ENCODE results near the gene EIPR1.
"Not testable (repeated sequence)": the region's sequence is repeated elsewhere in the genome, so short reads cannot be mapped to it uniquely, and the experiment has no call there.

The EIPR1 gene

DNA sequence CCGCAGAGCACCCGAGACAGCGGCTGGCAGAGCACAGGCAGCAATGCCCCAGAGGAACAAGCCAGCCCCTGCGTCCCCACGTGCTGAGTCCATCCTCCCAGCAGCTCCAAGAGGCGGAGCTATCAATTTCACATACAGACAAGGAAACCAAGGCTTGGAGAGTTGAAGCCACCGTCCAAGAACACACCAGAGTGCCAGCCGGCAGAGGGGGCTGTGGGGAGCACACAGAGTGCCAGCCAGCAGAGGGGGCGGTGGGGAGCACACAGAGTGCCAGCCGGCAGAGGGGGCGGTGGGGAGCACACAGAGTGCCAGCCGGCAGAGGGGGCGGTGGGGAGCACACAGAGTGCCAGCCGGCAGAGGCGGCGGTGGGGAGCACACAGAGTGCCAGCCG is 91.0 kb downstream of the EIPR1 start:
- DNase-seq: not testable (repeated sequence)

DNA sequence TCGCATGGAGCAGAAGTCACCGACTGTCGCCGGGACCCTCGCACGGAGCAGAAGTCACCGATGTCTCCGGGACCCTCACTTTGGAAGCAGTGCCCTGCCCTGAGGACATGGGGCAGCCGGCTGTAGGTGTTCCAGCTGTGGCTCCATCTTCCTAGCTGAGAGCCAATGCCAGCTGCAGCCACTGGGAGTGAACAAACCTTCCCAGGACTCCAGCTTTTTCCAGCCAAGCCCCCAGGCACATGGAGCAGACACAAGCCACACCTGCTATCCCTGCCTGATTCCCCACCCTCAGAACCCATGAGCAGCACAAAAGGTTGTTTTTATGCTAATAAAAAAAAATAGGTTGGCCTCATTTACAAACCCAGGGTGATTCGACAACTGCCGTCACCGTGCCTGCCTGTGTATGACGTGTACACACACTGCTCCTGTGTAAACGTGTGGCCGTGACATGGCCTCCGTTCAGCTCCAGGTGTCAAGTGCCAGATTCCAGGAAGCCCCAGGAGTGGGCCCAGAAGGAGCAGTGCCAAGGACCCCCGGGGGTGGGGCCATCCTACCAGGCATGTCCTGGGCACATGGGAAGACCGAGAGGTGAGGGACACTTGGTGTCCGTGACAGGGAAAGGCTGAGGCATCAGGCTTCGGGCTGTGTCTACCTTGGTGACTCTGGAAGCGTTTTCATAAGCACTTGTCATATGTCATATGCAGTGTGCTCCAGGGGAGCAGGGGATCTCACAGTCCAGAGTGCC is 91.5 kb downstream of the EIPR1 start:
- DNase-seq: no peak

DNA sequence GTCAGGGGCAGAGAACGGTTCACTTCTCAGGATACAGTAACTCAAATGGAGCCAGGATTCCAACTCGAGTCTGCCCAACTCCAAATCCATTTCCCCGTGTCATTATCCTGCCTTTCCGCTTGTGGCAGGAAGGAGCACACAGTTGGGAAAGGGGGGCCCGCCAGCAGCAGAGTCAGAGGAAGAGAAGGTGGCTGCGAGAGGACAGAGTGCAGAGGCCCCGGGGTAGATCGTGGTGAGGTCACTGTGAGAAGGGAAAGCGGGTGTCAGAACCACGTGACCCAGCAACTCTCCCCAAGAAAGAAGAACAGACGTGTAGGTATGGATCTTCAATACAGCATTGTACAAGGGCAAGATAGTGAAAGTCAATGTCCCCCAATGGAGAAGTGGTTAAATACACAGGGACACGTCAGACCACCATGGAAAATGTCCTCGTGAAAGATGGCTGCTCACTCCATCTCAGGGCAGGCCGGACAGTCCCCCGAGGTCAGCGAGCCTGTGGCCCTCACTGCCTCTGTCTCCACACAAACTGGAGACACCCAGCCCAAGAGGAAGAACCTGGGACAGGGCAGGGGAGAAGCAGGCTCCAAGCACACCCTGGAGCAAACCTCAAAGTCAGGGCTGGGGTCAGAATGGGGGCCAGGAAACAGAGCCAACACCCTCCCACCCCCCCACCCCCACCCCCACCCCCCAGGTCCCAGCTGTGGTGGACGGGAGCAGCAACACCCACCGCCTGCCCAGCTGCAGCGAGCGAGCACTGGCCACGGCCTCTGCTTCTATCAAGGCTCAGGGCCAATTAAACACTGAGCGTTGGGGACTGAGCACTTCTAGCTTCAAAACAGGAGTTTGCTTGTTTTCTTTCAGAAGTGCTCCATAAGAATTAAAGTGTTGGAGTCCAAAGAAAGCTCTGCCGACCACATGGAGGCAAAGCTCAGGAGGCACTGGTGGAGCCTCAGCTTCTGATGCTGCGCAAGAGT is 92.7 kb downstream of the EIPR1 start:
- no peak for DNase-seq

DNA sequence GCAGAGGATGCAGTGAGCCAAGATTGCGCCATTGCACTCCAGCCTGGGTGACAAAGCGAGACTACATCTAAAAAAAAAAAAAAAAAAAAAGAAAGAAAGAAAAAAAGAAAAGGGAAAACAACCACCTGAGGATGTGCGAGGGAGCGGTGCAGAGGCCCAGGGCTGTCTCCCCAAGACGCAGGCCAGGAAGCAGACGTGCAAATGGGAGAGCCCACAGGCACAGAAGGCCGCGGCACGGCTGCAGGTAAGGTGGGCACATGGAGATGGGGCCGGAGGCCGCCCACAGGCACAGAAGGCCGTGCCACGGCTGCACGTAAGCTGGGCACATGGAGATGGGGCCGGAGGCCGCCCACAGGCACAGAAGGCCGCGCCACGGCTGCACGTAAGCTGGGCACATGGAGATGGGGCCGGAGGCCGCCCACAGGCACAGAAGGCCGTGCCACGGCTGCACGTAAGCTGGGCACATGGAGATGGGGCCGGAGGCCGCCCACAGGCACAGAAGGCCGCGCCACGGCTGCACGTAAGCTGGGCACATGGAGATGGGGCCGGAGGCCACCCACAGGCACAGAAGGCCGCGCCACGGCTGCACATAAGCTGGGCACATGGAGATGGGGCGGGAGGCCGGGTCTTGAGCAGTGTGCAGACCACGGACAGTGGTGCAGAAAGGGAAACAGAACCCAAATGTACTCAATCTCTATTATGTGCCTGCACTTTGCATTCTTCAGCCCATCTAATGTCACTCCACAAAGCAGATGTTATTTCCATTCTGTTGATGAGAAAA is 93.6 kb downstream of the EIPR1 start:
- DNase-seq: not testable (repeated sequence)

DNA sequence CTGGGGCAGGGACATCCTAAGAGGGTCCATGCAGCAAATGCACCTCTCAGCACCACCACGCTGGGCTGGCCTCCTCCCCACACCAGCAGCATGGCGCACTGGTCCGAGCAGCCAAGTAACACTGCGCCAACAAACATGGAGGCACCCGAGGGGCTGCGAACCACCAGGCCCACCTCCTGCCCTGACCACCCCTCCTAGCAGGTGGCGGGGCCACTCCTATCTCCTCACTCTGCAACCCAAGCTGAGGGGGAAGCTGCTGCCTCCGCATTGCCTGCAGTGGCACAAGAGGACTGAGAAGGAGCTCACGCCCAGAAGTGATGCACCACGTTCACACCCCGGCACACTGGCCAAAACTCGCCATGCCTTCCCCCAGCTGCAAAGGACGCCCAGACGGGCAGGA is 94.4 kb downstream of the EIPR1 start:
- DNase-seq: no peak

DNA sequence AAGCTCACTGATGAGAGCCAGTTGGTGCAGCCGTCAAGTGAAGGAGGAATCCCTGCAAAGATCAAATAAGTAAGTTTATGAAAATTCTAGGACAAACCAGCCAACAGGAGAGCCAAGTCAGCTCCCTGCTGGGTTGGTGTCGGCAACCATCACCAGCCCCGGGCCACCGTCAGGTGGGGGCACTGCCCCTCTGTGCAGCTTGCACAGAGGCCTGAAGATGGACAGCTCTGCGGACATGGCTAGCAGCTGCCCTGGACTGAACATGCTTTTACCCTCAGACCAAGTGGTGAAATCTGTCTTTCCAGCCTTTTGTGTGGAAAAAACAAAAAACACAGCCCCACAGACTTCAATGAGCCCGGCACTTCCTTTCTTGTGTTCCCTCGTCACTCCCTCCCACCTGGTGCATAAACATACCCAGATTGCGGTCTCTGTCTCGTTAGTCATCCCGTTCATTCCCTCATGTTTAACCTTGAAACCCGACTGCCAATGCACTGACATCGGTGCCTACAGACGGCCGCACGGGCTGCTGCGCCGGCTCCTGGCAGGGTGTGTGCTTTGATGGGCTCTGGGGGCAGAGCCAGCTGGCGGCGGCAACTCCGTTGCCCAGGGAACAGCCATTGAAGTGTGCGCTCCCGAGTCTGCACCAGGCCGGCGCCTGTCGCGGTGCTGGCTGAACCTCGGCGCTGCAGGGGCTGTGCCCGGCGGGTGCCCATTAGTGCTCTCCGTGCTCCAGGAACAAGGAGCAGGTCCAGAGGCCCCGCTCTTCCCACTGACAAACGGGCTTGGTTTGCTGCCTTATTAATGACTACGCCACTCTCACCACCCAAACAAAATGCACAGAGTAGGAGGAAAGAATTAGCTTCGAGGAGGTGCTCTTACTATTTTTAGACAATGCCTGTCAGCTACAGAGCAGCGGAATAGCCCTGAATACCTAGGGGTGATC is 95.3 kb downstream of the EIPR1 start:
- peak; percentile 16 for DNase-seq

DNA sequence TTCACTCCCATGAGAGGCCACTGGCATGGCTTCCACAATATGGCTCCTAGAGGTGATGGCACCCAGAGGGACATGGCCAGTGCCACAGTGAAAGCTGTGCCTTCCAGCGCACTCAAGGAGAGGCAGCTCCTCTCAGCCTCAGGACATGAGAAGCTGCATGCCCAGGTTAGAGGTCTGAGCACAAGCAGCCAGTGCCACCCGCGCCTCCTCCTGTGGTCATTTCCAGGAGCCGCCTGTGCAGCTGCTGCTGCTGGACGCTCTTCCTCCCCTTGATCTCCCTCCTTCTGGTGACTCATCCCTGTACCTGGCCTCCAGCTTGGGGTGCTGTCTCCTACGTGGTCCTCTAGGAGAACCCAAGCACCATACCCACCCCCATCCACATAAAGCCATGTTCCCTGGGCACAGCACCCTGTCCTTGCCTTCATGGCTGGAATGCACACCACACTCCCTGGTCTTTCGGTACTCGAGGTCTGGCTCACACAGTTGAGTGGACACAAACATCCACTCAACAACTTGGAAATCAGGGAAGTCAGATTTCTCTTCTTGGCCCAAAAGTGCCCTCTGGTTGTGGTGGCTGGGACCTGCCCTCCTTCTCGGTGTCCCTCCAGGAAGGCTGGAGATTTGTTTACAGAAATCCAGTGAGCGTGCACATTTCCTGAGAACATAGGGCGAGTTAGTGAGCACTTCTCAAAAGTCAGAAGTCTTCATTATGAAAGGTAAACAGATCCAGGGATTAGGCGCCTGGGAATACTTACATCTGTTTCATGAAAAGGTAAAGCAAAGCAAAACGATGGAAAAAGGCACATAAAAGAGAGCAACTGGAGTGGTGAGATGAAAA is 96.7 kb downstream of the EIPR1 start:
- no peak for DNase-seq

DNA sequence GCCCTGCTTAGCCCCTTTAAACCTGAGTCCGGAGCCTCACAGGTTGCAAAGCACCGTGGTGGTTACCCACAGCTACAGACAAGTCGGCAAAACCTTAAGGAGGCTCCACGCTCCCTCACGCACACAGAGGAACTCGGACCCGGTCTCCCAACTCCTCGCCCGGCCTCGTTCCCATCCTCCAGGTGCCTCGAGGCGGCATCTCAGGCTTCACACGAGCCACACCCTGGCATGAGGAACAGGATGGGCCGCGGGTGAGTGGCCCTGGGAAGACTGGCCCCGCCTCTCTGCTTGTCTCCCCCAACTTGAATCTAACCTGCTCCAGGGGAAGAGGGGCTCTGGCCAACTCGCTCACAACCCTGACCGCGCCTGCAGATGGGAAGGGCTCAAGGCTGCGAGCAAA is 97.4 kb downstream of the EIPR1 start:
- no peak for DNase-seq

DNA sequence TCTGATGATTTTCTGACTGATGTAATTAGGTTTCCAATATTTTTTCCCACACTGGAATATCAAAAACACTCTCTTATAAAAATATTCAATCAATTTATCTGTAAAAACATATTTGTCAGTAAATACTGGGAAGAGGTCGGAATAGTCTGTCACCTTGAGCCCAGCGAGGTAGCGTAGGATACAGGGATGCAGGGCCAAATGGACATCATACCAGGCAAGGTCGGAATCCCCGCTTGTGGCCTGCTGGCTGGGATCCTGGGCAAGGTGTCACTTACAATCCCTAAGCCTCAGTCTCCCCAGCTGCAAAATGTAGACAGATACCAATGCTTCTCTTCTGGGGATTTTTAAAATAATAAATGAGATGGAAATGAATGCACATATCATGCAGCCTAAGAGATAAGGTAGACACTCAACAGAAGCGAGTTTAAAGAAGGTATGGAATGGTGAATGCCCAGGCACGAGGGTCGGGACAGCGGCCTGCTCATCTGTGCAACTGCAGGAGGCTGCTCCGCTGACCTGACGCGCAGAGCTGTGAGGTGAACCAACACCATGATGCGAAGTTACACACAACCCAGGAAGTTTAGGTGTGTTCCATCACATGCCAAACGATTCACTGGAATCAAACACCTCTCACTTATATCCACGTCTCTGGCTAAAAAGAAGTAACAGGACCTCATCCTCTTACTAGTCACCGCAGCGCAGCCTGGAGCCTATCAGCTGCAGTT is 98.2 kb downstream of the EIPR1 start:
- no peak for DNase-seq

DNA sequence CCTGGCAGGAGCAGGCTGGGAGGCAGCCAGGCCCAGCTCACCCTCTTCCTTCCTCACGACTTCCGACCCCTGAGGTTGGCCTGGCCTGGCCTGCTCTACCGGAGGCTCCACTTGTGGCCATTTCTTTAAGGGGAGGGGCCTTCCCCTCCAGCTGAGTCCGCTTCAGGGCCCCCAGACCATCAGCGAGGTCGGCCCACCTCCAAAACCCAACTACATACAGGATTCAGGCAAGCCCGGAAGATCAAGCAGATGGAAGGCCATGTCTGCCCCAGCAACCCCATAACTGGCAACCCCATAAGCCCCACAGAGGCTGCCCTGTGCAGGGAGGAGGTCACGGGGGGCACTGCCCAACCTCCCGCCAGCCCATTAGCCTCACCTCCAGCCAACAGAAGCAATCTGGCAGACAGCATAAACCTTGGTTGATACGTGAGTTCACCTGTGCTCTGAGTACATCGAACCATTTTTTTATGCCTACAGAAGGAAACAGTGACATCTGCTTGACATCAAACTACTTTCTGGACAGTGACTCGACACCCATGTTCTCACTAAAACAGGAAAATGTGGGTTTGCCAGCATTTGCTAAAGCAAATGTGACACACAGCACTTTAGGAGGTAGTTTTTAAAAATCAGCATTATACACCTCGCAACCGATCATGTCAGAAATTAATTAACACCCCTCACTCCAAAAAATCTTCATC is 98.9 kb downstream of the EIPR1 start:
- no peak for DNase-seq

DNA sequence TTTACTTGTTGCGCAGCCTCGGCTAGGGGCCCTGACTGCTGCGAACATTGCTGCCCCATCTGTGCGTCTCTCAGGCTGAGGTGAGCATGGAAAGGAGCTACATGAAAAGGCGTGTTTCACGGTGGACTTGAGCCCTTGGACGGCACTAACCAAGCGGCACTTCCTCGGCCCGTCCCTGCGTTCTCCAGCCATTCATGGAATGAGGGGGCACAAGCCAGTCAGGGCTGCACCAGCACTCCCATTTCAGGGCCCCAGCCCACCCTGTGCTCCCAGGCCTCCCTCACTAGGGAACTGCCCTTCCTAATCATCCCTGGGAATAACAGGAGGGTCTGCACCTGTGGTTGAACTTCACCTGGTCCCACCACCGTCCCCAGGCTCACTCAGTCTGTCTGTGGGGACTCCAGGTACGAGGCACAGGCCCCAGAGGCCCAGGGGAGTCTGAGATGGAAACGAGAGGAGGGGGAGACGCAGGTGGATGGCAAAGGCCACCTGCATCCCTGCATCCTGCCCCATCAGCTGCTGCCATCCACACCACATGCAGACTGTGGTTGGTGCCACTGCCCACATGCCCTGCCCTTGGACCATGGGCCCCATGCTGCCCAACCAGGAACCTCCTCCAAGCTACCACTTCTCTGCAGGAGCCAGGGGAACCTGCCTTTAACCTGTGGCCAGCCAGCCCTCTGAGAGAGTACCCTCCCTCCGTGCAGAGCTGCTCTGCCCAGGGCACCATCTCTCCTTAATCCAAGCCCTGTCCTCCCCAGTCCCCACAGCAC is 99.7 kb downstream of the EIPR1 start:
- DNase-seq: no peak

DNA sequence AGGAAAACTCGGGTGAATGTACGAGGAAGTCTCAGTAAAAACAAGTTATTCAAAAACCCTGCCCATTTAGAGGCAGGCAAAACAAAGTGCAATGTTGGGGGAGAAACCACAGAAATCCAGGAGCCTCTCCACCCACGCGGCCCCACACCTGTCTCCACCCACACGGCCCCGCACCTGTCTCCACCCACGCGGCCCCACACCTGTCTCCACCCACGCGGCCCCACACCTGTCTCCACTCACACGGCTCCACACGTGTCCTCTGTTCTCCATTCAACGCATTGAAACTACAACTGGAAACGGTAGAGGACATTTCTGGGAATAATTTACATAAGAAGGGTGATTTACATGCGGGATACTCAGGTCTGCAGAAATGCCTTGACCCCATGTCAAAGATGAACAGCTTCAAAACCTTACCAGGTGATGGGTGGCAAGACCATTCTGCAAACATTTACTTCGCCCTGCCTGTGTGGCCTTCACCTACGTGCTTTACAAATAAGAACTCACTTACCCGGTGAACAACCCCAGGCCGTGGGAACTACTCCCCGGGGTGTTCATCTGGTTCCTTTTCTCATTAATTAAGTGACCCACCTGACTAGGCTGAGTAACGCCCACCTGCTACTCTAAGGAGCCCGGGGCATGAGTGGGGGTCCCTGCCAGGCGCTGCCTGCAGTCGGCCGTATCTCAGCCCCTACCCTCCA is 100.4 kb downstream of the EIPR1 start:
- no peak for DNase-seq

DNA sequence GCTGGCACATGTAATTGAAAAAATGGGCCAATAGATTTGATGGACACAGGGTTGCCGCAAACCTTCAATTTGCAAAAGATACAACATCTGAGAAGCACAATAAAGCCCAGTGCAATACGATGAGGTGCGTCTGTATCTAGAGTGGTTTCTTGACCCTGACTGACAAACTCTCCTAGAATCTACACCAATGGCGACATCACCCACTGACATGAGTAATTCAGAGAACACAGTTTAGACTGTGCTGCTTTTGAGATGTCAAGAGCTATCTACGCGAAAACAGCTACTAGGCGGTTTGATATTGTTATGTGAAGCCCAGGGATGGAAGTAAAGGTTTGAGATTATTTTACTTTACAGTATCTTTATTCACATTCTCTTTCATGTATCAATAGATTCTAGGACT is 104.9 kb downstream of the EIPR1 start:
- DNase-seq: no peak

DNA sequence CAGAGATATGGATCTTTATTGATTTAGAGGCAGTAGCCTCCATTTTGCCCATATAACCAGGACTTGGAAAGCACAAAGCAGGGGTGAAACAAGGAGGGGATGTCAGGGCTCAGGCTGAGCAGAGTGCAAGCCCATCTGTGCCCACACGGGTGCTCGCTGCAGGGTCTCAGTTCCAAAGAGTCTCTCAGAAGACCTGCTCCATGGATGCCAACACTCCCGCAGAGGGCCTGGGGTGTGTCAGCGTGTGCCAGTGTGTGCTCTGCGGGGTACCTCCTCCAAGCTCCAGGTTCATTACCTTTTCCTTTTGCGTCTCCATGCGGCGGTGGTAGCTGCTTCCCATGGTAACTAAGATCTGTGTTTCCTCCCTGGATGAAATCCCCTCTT is 107.5 kb downstream of the EIPR1 start:
- DNase-seq: no peak

DNA sequence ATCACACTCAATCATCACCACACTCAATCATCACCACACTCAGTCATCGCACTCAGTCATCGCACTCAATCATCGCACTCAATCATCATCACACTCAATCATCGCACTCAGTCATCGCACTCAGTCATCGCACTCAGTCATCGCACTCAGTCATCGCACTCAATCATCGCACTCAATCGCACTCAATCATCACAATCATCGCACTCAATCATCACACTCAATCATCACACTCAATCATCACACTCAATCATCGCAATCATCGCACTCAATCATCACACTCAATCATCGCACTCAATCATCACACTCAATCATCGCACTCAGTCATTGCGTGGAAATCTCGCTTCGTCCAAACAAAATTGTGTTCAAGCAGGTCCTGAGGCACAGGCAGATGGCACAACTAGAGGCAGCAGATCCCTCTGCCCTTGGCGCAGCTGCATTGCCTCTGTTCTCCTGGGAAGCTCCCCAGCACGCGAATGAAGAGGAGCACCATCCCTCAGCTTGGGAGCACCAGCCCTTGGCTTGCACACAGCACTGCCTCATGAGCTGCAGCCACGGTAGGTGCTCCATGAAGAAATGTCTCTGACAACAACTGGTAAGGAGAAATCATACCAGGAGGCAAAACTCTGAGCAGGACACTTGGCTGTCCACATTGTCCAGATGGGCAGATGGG is 108.1 kb downstream of the EIPR1 start:
- no peak for DNase-seq

DNA sequence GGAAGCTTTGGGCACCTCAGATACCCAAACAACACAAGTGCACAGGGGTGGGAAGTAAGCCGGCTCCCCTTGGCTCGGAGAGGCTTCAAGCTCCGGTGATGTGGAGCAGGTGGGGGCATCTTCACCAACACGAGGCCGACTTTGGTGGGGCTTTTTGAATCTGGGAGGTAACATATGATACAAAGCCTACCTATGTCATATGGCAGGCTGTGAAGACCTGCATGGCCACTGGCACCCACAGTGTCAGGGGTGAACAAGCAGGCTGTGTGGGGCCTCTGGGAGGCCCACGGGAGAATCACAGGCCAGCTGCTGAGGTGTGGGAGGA is 109.0 kb downstream of the EIPR1 start:
- no peak for DNase-seq

DNA sequence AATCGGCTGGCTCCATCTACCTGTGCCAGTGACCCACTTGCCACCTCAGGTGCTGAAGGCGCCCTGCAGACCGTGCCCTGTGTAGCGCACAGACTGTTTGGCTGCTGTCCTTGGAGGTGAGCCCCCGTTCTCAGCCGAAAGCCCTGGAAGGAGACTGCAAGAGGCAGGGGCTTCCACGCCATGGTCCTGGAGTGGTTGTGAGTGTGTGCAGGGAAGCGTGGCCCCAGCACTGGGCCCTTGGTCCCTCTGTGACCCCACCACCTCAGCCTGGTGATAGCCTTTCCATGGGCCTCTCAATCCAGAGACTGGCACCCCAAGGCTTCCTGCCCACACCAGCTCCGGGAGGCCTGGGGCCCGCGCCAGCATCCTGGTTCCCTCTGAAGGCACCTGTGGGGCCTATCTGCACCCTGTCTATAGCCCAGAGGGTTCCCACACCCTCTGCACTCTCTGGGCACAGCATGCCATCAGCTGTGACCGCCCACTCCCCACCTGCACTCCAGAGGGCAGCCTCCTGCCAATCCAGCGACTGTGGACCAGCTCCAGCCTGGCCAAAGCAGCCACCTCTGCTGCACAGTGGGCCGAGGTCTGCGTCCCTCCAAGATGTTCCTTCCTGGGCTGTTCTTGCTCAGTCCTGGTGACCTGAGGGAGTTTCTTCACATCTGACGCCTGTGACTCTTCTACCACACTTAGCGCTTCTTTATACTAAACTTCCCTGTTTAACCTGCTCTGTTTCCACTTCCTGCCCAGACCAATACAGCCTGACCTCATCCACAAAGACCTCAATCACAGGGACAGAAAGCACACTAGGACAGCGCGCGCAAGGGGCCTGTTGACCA is 109.5 kb downstream of the EIPR1 start:
- no peak for DNase-seq

All from fibroblast of skin of abdomen (primary cell).